Panc1 (cell line): ENCODE measurements around the gene SH3PXD2A. TPM values are rescaled to one million over a fixed set of nuclear protein-coding genes. Genes with fewer than 3 reads are reported as not detected.

Source experiments
- ATAC-seq: fragments of 200-7000 bp; cut with Tn5 transposase; 2 replicates; pipeline ENCODE4 v1.9.1; 2020; ENCODE audit warnings: mild to moderate bottlenecking, moderate library complexity
- BruUV-seq: library from RNA; stranded (reverse); fragments of 400-500 nt; replicated peaks from 2 replicates; lab custom pipeline; 2021; lab: Mats Ljungman, UMichigan
- CTCF ChIA-PET: fragments of 300-600 bp; sonication (Branson Sonifier 250); formaldehyde crosslinking; loops from one replicate; lab custom pipeline; 2022; ENCODE audit warnings: antibody characterized with exemption; lab: Charles Lee
- POLR2A ChIA-PET: fragments of 300-600 bp; sonication (Branson Sonifier 250); formaldehyde crosslinking; loops from one replicate; lab custom pipeline; 2022; ENCODE audit warnings: antibody characterized with exemption; lab: Charles Lee
- DNase-seq: peaks from one replicate; pipeline ENCODE4 v3.0.0-alpha.2; 2010; ENCODE audit warnings: low read depth, low spot score
- H3K27ac ChIP-seq: 2 replicates; pipeline ENCODE4 v1.5.1; 2011; ENCODE audit warnings: mild to moderate bottlenecking, low read length, inconsistent platforms
- H3K27me3 ChIP-seq: fragments of 200-500 bp; sonication (Bioruptor generic); 2 replicates; pipeline ENCODE4 v1.6.0; 2014; ENCODE audit warnings: low read length, inconsistent platforms; ENCODE audit not compliant: control insufficient read depth, insufficient read depth
- H3K36me3 ChIP-seq: fragments of 200-500 bp; sonication (Bioruptor generic); 2 replicates; pipeline ENCODE4 v1.5.1; 2014; ENCODE audit warnings: inconsistent platforms, mild to moderate bottlenecking, low read length, moderate library complexity; ENCODE audit not compliant: control insufficient read depth, insufficient read depth
- H3K4me1 ChIP-seq: 2 replicates; pipeline ENCODE4 v1.5.1; 2011; ENCODE audit warnings: inconsistent platforms, mild to moderate bottlenecking, low read length, moderate library complexity; ENCODE audit not compliant: control insufficient read depth, insufficient read depth
- H3K4me3 ChIP-seq, 2 experiments: 2 replicates each; pipeline ENCODE4 v1.5.1; 2011 to 2012; ENCODE audit warnings: low read depth in 2 of 2, low read length in 2 of 2, mild to moderate bottlenecking in 2 of 2, inconsistent platforms in 1 of 2, moderate library complexity in 1 of 2
- H3K9me3 ChIP-seq: fragments of 200-500 bp; sonication (Bioruptor generic); 2 replicates; pipeline ENCODE4 v1.5.1; 2014; ENCODE audit warnings: low read depth, mild to moderate bottlenecking, inconsistent platforms, low read length, moderate library complexity; ENCODE audit not compliant: control insufficient read depth, insufficient read depth
- POLR2AphosphoS5 ChIP-seq: IDR thresholded peaks from 2 replicates; pipeline ENCODE4 v1.6.1; 2012; ENCODE audit warnings: mild to moderate bottlenecking, low read depth, low read length, moderate library complexity
- REST ChIP-seq, 2 experiments: IDR thresholded peaks; 2 replicates each; pipeline ENCODE4 v1.6.1; 2011 to 2012; ENCODE audit warnings: low read depth in 2 of 2, control low read depth in 1 of 2, low read length in 1 of 2, mild to moderate bottlenecking in 1 of 2, moderate library complexity in 1 of 2; ENCODE audit not compliant: insufficient read depth in 1 of 2
- SIN3A ChIP-seq: IDR thresholded peaks from 2 replicates; pipeline ENCODE4 v1.6.1; 2012; ENCODE audit warnings: low read depth, mild to moderate bottlenecking, low read length, moderate library complexity, borderline replicate concordance; ENCODE audit not compliant: insufficient read depth
- TCF7L2 ChIP-seq: IDR thresholded peaks from 2 replicates; pipeline ENCODE4 v1.6.1; 2011; ENCODE audit warnings: mild to moderate bottlenecking, low read depth, low read length, inconsistent platforms
- in situ Hi-C: cut with HindIII; loops from 2 replicates; pipeline ENCODE4 v1.10.0; 2016; ENCODE audit warnings: low sequenced_read_pairs, low pct_unique_long_range_greater_than_20kb
- intact Hi-C: fragments of 100-400 bp; cut with micrococcal nuclease; formaldehyde crosslinking; loops from one replicate; pipeline ENCODE4 v1.10.0; 2022; ENCODE audit not compliant: unreplicated experiment
- total RNA-seq: library from RNA; stranded (reverse); gene quantifications from one replicate; pipeline ENCODE4 v1.2.1, GENCODE V29; 2021; ENCODE audit not compliant: unreplicated experiment
- TF ChIP-seq, protein P1 (sequence below): fragments of 450-650 bp; IDR thresholded peaks from 2 replicates; pipeline ENCODE4 v1.5.1; 2017; ENCODE audit warnings: mild to moderate bottlenecking

Gene SH3PXD2A
- total RNA-seq, 1 experiment from 2014 or later = 5.7 TPM

DNA sequence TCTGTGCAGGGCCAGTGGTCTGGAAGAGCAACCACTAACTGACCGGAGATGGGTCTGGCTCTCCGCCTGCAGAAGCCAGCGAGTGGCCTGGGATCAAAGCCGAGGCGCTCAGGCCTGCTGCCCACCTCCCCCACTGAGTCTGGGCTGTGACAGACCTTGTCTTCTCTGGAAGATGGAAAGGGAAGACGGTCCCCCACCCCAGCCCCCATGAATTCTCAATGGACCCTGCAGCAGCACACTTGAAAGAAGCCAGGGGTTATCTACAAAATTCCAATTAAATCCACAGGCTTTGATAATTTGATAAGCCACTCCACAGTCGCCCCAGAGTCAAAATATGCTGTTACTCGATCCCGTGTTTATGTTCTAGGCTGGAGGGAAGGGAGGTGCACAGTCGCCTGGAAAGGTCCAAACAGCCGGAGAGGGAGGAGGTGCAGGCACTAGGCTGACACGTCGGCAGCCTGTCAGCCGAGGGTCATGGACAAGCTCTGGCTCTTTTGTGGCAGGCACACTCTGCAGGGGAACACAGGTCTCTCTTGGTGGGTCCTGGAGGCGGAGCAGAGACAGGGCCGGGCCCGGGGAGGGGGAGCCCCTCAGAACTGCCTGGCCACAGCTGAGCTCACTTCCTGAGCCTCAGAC lies 134.9 kb downstream of the SH3PXD2A start:
- in situ Hi-C loops (no loop called here), intact Hi-C loops (no loop called here)
- Histone ChIP-seq H3K27me3 (no peaks in the 10 kb centered on the region), H3K27ac (no peak overlapping the region), H3K4me3 (no peak overlapping the region), H3K36me3 (no peaks in the 10 kb centered on the region), H3K4me1 (no peaks in the 10 kb centered on the region), H3K9me3 (no peaks in the 10 kb centered on the region)
- ATAC-seq = no peak
- no peak for DNase-seq
- no peak for TF ChIP-seq POLR2AphosphoS5
- no peak for TF ChIP-seq REST (IDR thresholded peaks at IDR 0.05; ENCODE audit: insufficient read depth in 1 of 2, low read depth in 2 of 2, low read length in 1 of 2)
- BruUV-seq = no TSS peak
- POLR2A ChIA-PET = no interaction called here
- CTCF ChIA-PET = no interaction called here

DNA sequence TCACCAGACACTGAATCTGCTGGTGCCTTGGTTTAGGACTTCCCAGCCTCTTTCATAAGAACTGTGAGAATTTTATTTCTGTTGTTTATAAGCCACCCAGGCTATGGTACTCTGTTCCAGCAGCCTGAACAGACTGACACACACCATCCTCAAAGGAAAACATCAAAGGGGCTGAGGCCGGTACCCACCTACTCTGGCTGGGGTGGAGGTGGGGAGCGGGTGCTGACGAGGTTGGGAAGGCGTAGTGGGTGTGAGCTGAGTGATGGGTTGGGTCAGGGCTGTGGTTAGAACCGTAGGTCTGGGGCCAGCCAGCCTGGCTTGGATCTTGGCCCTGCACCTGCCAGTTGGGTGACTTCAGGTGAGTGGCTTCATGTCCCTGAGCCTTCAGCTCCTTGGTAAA lies 136.3 kb downstream of the SH3PXD2A start:
- no peaks in the 10 kb centered on the region for H3K36me3 ChIP-seq
- ATAC-seq (no peak), DNase-seq (no peak)
- no peaks in the 10 kb centered on the region for H3K27me3 ChIP-seq
- no peak overlapping the region for H3K4me3 ChIP-seq
- ChIA-PET POLR2A (no interaction called here), CTCF (no interaction called here)
- intact Hi-C loops = no loop called here
- BruUV-seq = no TSS peak
- H3K27ac ChIP-seq = no peak overlapping the region
- H3K9me3 ChIP-seq = no peaks in the 10 kb centered on the region
- TF ChIP-seq SIN3A = no peak
- no peak for TF ChIP-seq TCF7L2
- in situ Hi-C loops = no loop called here
- no peaks in the 10 kb centered on the region for H3K4me1 ChIP-seq

GRCh38 chr10:103718247-103718620 lies 137.1 kb downstream of the SH3PXD2A start:
- POLR2A ChIA-PET = no interaction called here

More at GRCh38 chr10:103718247-103718620, 137.1 kb downstream of the SH3PXD2A start:
- no peak overlapping the region for H3K27ac ChIP-seq
- no TSS peak for BruUV-seq
- TF ChIP-seq SIN3A = no peak
- no peak for TF ChIP-seq POLR2AphosphoS5
- no peak for TF ChIP-seq TCF7L2
- TF ChIP-seq, protein P1, sequence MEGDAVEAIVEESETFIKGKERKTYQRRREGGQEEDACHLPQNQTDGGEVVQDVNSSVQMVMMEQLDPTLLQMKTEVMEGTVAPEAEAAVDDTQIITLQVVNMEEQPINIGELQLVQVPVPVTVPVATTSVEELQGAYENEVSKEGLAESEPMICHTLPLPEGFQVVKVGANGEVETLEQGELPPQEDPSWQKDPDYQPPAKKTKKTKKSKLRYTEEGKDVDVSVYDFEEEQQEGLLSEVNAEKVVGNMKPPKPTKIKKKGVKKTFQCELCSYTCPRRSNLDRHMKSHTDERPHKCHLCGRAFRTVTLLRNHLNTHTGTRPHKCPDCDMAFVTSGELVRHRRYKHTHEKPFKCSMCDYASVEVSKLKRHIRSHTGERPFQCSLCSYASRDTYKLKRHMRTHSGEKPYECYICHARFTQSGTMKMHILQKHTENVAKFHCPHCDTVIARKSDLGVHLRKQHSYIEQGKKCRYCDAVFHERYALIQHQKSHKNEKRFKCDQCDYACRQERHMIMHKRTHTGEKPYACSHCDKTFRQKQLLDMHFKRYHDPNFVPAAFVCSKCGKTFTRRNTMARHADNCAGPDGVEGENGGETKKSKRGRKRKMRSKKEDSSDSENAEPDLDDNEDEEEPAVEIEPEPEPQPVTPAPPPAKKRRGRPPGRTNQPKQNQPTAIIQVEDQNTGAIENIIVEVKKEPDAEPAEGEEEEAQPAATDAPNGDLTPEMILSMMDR = no peak
- H3K4me1 ChIP-seq = no peaks in the 10 kb centered on the region
- intact Hi-C loops (no loop called here), in situ Hi-C loops (no loop called here)
- no peaks in the 10 kb centered on the region for H3K27me3 ChIP-seq
- DNase-seq (no peak), ATAC-seq (no peak)
- no peak overlapping the region for H3K4me3 ChIP-seq
- CTCF ChIA-PET = no interaction called here
- H3K9me3 ChIP-seq = no peaks in the 10 kb centered on the region
- no peaks in the 10 kb centered on the region for H3K36me3 ChIP-seq
